Testis (tissue), 3 donors: Measurements from ENCODE around the gene B3GALNT2. TPM values are rescaled to one million over a fixed set of nuclear protein-coding genes. Genes with fewer than 3 reads are reported as not detected.
"Not testable (repeated sequence)": the region's sequence is repeated elsewhere in the genome, so short reads cannot be mapped to it uniquely, and the experiment has no call there.

Experiments
- DNase-seq: peaks from one replicate; pipeline ENCODE4 v3.0.0-alpha.2; 2019
- H3K27ac ChIP-seq, 2 donors: fragments of 200-600 bp; sonication (generic); one replicate each; pipeline ENCODE4 v1.5.1; 2019
- H3K27me3 ChIP-seq: fragments of 200-600 bp; sonication (generic); one replicate; pipeline ENCODE4 v1.5.1; 2019
- H3K36me3 ChIP-seq: fragments of 200-600 bp; sonication (generic); one replicate; pipeline ENCODE4 v1.5.1; 2017; ENCODE audit warnings: low read depth; ENCODE audit errors: missing control alignments
- H3K4me1 ChIP-seq: fragments of 200-600 bp; sonication (generic); one replicate; pipeline ENCODE4 v1.5.1; 2019
- H3K4me3 ChIP-seq, 2 donors: fragments of 200-600 bp; sonication (generic); one replicate each; pipeline ENCODE4 v1.5.1; 2017 to 2019
- H3K9me3 ChIP-seq: fragments of 200-600 bp; sonication (generic); one replicate; pipeline ENCODE4 v1.5.1; 2017
- CTCF ChIP-seq, 3 experiments: fragments of 450-650 bp in 2 of 3; fragments of 200-600 bp in 1 of 3; sonication (generic) in 1 of 3; IDR thresholded peaks; one replicate each; pipeline ENCODE4 v1.5.1; 2016 to 2019; ENCODE audit warnings: antibody characterized with exemption in 3 of 3, mild to moderate bottlenecking in 2 of 3, moderate library complexity in 1 of 3
- POLR2A ChIP-seq: fragments of 450-650 bp; IDR thresholded peaks from one replicate; pipeline ENCODE4 v1.6.1; 2017; ENCODE audit warnings: antibody characterized with exemption, mild to moderate bottlenecking, moderate library complexity
- WGBS, 2 donors: methylation state at CpG; one replicate each; pipeline ENCODE4 v1.1.5; 2018; 5-methylcytosine and 5-hydroxymethylcytosine counted together
- intact Hi-C: fragments of 100-400 bp; cut with DNase I; formaldehyde crosslinking; loops from one replicate; pipeline ENCODE4 v1.15.1; 2023; ENCODE audit warnings: low total_unique reads
- polyA plus RNA-seq: library from polyadenylated mRNA; stranded (reverse); fragments of 350-450 nt; fragmentation: Illumina TruSeq; extraction: RNeasy Lipid Tissue Mini Kit (QIAGEN cat#74804); gene quantifications from one replicate; pipeline ENCODE4 v1.2.3, GENCODE V29; 2014; ENCODE audit warnings: low read depth, low replicate concordance; ENCODE audit not compliant: insufficient read depth
- total RNA-seq, 2 donors: library from RNA; depleted of rRNA; stranded (reverse); fragments of >200 nt; gene quantifications; one replicate each; pipeline ENCODE4 v1.2.3, GENCODE V29; 2016

Gene B3GALNT2
- total and polyA plus RNA-seq, 3 donors from 2014 or later, result 18.3 to 62.5 (median 32.3) TPM

DNA sequence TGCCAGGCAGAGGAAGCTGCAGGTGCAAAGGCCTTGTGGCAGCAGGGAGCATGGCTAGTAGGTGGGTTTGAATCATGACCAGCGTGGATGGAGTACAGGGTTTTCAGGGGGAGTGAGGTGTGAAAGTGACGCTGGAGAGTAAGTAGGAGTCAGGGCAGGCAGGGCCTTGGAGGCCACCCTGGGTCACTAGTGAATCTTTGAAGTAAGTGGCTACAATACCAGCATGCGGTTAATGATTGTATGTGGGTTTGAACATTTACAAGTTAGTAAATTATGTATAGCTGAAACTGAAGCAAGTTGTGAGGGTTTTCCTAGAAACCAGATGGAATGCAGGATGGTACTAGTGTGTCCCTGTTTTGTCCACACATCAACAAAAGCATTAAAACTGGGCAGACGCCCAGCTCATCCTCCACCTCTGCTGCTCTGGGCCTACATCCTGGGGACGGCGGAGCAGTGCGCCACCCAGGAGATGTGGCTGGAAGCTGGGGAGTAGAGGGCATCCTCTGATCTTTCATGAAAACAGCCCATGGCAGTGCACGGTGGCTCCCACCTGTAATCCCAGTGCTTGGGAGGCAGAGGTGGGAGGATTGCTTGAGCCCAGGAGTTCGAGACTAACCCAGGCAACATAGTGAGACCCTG, 41.2 kb upstream of the B3GALNT2 start:
- Histone ChIP-seq H3K4me1 (no peaks in the 10 kb centered on the region), H3K36me3 (no peaks in the 10 kb centered on the region), H3K27me3 (no peaks in the 10 kb centered on the region), H3K4me3 (no peak overlapping the region), H3K9me3 (no peaks in the 10 kb centered on the region), H3K27ac (no peak overlapping the region)
- WGBS, 2 donors, result 86 to 92% methylated on average over 9 of the region's 9 CpGs
- no peak for DNase-seq
- no peak for TF ChIP-seq POLR2A
- intact Hi-C loops, result no loop called here

GRCh38 chr1:235542845-235543244, 38.6 kb upstream of the B3GALNT2 start:
- DNase-seq, H3K4me1 ChIP-seq, H3K4me3 ChIP-seq, H3K9me3 ChIP-seq, intact Hi-C loops, H3K36me3 ChIP-seq, H3K27me3 ChIP-seq, H3K27ac ChIP-seq: not testable (repeated sequence)
- WGBS, 2 donors, result 74 to 78% methylated on average over 7 of the region's 7 CpGs

DNA sequence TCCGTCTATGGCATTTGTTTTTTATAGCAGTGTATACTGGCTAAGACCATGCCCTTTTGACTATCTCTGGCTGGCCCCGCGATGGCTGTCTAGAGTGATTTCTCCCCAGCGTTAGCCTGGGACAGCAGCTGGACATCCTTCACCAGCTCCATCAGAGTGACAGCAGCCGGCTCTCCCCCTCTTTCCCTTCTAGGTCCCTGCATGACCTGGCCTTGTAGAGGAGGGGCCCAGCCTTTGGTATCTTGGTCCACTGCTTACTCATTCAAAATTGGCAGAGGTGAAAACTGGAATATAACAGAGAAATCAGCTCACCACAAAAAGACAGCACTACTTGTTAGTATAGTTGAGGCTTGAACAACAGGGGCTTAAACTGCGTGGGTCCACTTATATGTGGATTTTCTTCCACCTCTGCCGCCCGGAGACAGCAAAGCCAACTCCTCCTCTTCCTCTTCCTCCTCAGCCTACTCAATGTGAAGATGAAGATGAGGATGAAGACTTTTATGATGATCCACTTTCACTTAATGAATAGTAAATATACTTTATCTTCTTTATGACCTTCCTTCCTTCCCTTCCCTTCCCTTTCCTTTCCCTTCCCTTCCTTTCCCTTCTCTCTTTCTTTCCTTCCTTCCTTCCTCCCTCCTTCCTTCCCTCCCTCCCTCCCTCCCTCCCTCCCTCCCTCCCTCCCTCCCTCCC, 29.4 kb upstream of the B3GALNT2 start:
- DNase-seq, result no peak
- Histone ChIP-seq H3K27ac (no peak overlapping the region), H3K27me3 (no peaks in the 10 kb centered on the region), H3K4me1 (no peaks in the 10 kb centered on the region), H3K4me3 (no peak overlapping the region), H3K36me3 (no peaks in the 10 kb centered on the region), H3K9me3 (no peaks in the 10 kb centered on the region)
- 53 to 74% methylated on average over 8 of the region's 8 CpGs for WGBS, 2 donors
- intact Hi-C loops, result no loop called here
- TF ChIP-seq CTCF (IDR thresholded peaks at IDR 0.05) (no peak), POLR2A (no peak)

GRCh38 chr1:235532360-235532759, 28.1 kb upstream of the B3GALNT2 start:
- no peak overlapping the region for H3K27ac ChIP-seq
- H3K27me3 ChIP-seq, result no peaks in the 10 kb centered on the region
- no peaks in the 10 kb centered on the region for H3K4me1 ChIP-seq
- no peaks in the 10 kb centered on the region for H3K9me3 ChIP-seq
- no peak overlapping the region for H3K4me3 ChIP-seq
- no peak for DNase-seq
- 66 to 92% methylated on average over 2 of the region's 2 CpGs for WGBS, 2 donors
- TF ChIP-seq POLR2A (no peak), CTCF (IDR thresholded peaks at IDR 0.05) (no peak)
- intact Hi-C loops, result no loop called here
- no peaks in the 10 kb centered on the region for H3K36me3 ChIP-seq

DNA sequence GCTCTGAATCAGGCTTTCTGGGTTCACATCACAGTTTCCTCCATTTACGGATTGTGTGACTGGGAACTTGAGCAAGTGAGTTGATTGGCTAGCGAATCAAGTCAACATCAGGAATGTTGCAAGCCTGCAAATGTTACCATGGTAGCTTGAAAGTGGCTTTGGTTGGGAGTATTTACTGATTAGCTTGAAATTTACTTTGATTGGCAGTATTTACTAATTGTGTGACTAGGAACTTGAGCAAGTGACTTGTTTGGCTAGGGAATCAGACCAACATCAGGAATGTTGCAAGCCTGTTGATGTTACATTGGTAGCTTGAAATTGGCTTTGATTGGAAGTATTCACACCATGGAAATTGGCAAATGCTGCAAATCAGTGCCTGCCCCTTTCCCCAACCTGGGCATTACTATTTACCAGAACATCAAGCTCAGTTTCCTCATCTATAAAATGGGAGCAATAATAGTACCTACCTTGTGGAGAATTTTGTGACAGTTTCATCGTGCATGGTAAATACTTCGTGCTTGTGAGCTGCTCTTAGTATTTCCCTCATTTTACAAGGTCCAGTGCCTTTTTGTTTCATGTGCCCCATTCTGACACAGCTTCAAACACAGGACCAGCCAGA, 23.1 kb upstream of the B3GALNT2 start:
- no peaks in the 10 kb centered on the region for H3K36me3 ChIP-seq
- H3K27ac ChIP-seq, result no peak overlapping the region
- 83 to 85% methylated on average over 4 of the region's 4 CpGs for WGBS, 2 donors
- intact Hi-C loops, result no loop called here
- no peak overlapping the region for H3K4me3 ChIP-seq
- H3K27me3 ChIP-seq, result no peaks in the 10 kb centered on the region
- DNase-seq, result no peak
- no peaks in the 10 kb centered on the region for H3K9me3 ChIP-seq
- TF ChIP-seq POLR2A (no peak), CTCF (IDR thresholded peaks at IDR 0.05) (no peak)
- no peaks in the 10 kb centered on the region for H3K4me1 ChIP-seq
